Gastrocnemius medialis (tissue), 4 donors: Measurements from ENCODE around the gene EPHA8.

Experiments
- POLR2A ChIP-seq, 2 donors: fragments of 450-650 bp; IDR thresholded peaks; one replicate each; pipeline ENCODE4 v1.6.1; 2017; ENCODE audit warnings: antibody characterized with exemption in 2 of 2, mild to moderate bottlenecking in 2 of 2, moderate library complexity in 2 of 2
- TF ChIP-seq, protein P1 (sequence below), 5 experiments: fragments of 450-650 bp in 3 of 5; fragments of 200-600 bp in 2 of 5; sonication (generic) in 2 of 5; IDR thresholded peaks in 4 of 5; conservative IDR thresholded peaks in 1 of 5; 1 replicate in 4 of 5; 2 replicates in 1 of 5; pipeline ENCODE4 v1.5.1; 2016 to 2019; ENCODE audit warnings: antibody characterized with exemption in 5 of 5, mild to moderate bottlenecking in 3 of 5, moderate library complexity in 3 of 5

DNA sequence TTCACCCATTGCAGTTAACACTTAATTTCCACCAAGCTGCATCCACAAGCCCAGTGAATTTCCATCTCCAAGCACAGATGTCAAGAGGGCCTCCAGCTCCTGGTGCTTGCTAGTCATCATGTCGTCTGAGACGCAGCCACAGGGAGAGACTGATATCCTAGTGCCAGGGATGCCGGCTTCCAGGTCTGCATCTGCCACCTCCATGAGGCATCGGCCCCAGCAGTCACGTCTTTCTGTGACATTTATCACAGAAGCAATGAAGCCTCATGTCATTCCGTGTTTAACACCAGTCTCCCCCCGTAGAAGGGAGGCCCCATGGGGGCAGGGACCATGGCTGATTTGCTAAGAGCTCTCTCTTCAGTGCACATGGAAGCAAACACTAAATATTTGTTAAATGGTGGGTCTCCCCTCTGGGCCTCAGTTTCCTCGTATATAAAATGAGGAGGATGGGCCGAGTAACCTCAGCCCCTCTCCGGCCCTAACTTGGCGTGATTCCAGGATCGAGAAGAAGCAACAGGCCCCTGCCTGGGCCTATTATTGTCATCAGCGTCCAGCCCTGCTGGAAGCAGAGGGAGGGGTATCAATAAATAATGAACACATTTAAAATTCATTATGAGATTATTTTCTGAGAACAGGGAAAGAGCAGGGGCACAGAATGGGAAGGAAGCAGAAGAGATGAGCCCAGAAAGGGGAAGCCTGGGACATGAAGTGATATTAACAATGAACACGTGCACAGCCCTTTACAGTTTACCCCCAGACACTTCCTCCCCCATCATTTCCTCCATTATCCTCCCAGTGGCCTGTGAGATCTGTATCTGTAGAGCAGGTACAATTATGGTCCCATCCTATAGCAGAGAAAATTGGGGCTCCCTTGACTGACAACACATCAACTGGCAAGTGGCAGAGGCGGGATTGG is 88.9 kb downstream of the EPHA8 start:
- no peak for TF ChIP-seq POLR2A (IDR thresholded peaks at IDR 0.05)
- TF ChIP-seq, protein P1, sequence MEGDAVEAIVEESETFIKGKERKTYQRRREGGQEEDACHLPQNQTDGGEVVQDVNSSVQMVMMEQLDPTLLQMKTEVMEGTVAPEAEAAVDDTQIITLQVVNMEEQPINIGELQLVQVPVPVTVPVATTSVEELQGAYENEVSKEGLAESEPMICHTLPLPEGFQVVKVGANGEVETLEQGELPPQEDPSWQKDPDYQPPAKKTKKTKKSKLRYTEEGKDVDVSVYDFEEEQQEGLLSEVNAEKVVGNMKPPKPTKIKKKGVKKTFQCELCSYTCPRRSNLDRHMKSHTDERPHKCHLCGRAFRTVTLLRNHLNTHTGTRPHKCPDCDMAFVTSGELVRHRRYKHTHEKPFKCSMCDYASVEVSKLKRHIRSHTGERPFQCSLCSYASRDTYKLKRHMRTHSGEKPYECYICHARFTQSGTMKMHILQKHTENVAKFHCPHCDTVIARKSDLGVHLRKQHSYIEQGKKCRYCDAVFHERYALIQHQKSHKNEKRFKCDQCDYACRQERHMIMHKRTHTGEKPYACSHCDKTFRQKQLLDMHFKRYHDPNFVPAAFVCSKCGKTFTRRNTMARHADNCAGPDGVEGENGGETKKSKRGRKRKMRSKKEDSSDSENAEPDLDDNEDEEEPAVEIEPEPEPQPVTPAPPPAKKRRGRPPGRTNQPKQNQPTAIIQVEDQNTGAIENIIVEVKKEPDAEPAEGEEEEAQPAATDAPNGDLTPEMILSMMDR (IDR thresholded peaks at IDR 0.05 in 4 of 5, conservative IDR thresholded peaks at IDR 0.05 in 1 of 5): no peak
